ENCODE results near the gene MAJIN. TPM values are rescaled to one million over a fixed set of nuclear protein-coding genes. Genes with fewer than 3 reads are reported as not detected.

Gene MAJIN
- total RNA-seq, 2 experiments from 2014 or later = not detected

- peak within 1 kb of the TSS; percentile 63 for H3K27ac ChIP-seq (ENCODE audit: low read depth, low read length, poor library complexity, severe bottlenecking)
- peak within 1 kb of the TSS; percentile 84 for H3K4me2 ChIP-seq (ENCODE audit: low read length)
- no peaks in the 10 kb centered on the region for H4K20me1 ChIP-seq (ENCODE audit: insufficient read depth, low read length)
- H2AFZ ChIP-seq (ENCODE audit: low read length) = peak within 1 kb of the TSS; percentile 53
- peak; percentile 100 for DNase-seq (ENCODE audit: low spot score)
- H3K4me1 ChIP-seq (ENCODE audit: insufficient read depth, low read length, poor library complexity, severe bottlenecking) = peaks cover 32% of the 10 kb centered on the region
- BruUV-seq (replicated peaks) = no TSS peak
- TF ChIP-seq CTCF (conservative IDR thresholded peaks at IDR 0.05; ENCODE audit: low read length) (no peak), EZH2phosphoT487 (IDR thresholded peaks at IDR 0.05; ENCODE audit: borderline replicate concordance, low read depth, low read length) (no peak)
- peak within 1 kb of the TSS; percentile 87 for H3K4me3 ChIP-seq (ENCODE audit: low read depth, low read length, poor library complexity, severe bottlenecking)
- H3K9me2 ChIP-seq (ENCODE audit: insufficient read depth, low read length) = no peaks in the 10 kb centered on the region
- intact Hi-C loops (cut with micrococcal nuclease; ENCODE audit: unreplicated experiment) = loop anchor here (1.0 to 10.0 kb wide), 4 partner anchors 55 to 168 kb away; partner anchors contain the start of genes ARL2, CDCA5, MAJIN and ZFPL1
- H3K9me3 ChIP-seq (ENCODE audit: low read length) = no peaks in the 10 kb centered on the region
- peaks cover 10% of the 10 kb centered on the region; the same call in 1 of the 2 replicates for H3K79me2 ChIP-seq (ENCODE audit: insufficient read depth, low read depth, low read length)
- ChIA-PET POLR2A (interaction anchor here (0.9 to 1.6 kb wide), 2 partner anchors 69 to 72 kb away, joined by 3 read pairs; no protein-coding TSS in a partner anchor), CTCF (ENCODE audit: unreplicated experiment) (interaction anchor here (0.6 to 1.0 kb wide), 2 partner anchors 56 to 105 kb away, joined by 3 read pairs; no protein-coding TSS in a partner anchor)
- H3K36me3 ChIP-seq (ENCODE audit: insufficient read depth, low read length) = peaks cover 17% of the 10 kb centered on the region; the same call in 1 of the 2 replicates
Measured at GRCh38 chr11:64916775-64917662, 54.9 kb downstream of the MAJIN start, which contains the start of gene ATG2A. Gene ATG2A, minus strand, starts transcription at chr11:64917209. Its CDS starts 74 bp downstream, at chr11:64917135.

DNA sequence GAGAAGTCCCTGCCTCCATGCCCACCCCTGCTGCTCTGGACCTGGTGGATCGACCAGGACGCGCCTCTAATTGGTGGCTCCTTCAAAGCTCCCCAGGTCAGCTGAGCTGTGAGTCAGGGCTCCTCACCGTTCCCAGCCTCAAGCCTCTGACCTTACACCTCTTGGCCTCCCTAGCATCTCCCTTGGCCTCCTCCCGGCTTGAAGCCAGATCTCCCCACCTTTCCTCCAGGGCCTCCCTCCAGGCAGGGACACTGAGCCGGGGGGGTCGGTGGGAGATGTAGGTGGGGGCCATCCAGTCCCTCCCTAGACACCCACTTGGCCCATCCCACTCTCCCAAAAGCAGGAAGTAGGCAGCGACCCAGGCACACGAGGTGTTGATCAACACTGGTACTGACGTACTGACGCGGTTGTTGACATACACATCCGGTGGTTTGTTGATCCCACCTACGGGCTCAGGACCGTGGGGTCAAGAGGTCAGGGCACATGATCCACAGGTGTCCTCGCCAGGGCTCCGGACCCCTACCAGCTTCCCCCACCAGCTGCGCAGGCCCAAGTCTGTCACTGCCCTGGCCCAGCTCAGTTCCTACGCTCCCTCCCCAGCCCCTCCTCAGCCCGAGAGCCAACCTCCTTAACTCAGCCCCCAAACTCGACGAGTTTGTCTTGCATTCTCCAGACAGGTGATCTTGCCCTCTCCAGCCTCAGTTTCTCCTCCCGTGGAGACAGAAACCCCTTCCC, 55.7 kb downstream of the MAJIN start:
- peak; percentile 48 for DNase-seq (ENCODE audit: low spot score)
- no TSS peak for BruUV-seq (replicated peaks)
- no peak overlapping the region for H2AFZ ChIP-seq (ENCODE audit: low read length)
- POLR2A ChIA-PET = interaction anchor here (0.6 kb wide), 1 partner anchor 75 kb away, joined by 4 read pairs; no protein-coding TSS in a partner anchor
- no peaks in the 10 kb centered on the region for H4K20me1 ChIP-seq (ENCODE audit: insufficient read depth, low read length)
- no peaks in the 10 kb centered on the region for H3K9me2 ChIP-seq (ENCODE audit: insufficient read depth, low read length)
- CTCF ChIA-PET (ENCODE audit: unreplicated experiment) = interaction anchor here (1.0 kb wide), 1 partner anchor 57 kb away, joined by 3 read pairs; no protein-coding TSS in a partner anchor
- H3K9me3 ChIP-seq (ENCODE audit: low read length) = no peaks in the 10 kb centered on the region
- TF ChIP-seq CTCF (conservative IDR thresholded peaks at IDR 0.05; ENCODE audit: low read length) (no peak), EZH2phosphoT487 (IDR thresholded peaks at IDR 0.05; ENCODE audit: borderline replicate concordance, low read depth, low read length) (no peak)
- H3K36me3 ChIP-seq (ENCODE audit: insufficient read depth, low read length) = peaks cover 25% of the 10 kb centered on the region; the same call in 1 of the 2 replicates
- H3K4me3 ChIP-seq (ENCODE audit: low read depth, low read length, poor library complexity, severe bottlenecking) = peak overlapping the region; percentile 87
- peaks cover 10% of the 10 kb centered on the region; the same call in 1 of the 2 replicates for H3K79me2 ChIP-seq (ENCODE audit: insufficient read depth, low read depth, low read length)
- H3K4me2 ChIP-seq (ENCODE audit: low read length) = peak overlapping the region; percentile 84
- peaks cover 32% of the 10 kb centered on the region for H3K4me1 ChIP-seq (ENCODE audit: insufficient read depth, low read length, poor library complexity, severe bottlenecking)
- H3K27ac ChIP-seq (ENCODE audit: low read depth, low read length, poor library complexity, severe bottlenecking) = peak overlapping the region; percentile 42
- intact Hi-C loops (cut with micrococcal nuclease; ENCODE audit: unreplicated experiment) = loop anchor here (2.0 to 10.0 kb wide), 3 partner anchors 56 to 169 kb away; partner anchors contain the start of genes CDCA5, MAJIN and ZFPL1
